Measurements from ENCODE around the gene GGA1.
"Not testable (repeated sequence)": the region's sequence is repeated elsewhere in the genome, so short reads cannot be mapped to it uniquely, and the experiment has no call there.

Gene GGA1

DNA sequence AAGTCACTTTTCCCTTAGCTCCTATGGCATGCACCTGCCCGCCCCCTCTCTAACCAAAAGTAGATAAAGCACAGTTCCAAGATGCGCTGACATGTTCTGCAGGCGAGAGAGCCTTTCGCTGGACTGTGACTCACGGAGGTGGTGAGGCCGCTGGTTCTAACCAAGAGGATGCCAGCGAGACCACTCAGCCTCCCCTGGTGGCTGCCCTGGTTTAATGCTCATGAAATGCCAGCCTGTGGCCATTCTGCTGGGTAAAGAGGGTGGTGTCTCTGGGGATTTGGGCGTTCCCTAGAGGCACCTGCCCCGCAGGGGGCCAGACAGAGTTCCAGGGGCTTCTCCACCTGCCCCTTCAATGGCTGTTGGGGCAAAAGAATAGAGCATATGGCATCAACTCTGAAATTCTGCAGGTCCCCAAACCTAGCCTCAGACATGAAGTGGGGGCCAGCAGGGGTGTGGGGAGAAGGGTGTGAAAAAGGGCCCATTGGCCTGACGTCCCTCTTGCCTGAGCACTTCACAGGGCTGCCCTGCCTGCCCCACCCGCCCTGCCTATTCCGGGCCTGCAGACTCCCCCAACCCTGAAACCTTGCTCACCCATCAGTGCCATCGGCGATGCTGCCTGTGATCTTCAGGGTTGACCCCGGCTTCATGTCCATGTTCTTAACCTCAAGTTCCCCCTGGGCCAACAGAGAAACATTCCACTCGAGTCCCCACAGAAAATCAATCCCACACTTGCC lies 37.2 kb upstream of the GGA1 start:
- DNase-seq (ENCODE audit: low read depth) = no peak

- no peak for DNase-seq (ENCODE audit: low read depth)
Observed at GRCh38 chr22:37571992-37572373, 36.7 kb upstream of the GGA1 start.

DNA sequence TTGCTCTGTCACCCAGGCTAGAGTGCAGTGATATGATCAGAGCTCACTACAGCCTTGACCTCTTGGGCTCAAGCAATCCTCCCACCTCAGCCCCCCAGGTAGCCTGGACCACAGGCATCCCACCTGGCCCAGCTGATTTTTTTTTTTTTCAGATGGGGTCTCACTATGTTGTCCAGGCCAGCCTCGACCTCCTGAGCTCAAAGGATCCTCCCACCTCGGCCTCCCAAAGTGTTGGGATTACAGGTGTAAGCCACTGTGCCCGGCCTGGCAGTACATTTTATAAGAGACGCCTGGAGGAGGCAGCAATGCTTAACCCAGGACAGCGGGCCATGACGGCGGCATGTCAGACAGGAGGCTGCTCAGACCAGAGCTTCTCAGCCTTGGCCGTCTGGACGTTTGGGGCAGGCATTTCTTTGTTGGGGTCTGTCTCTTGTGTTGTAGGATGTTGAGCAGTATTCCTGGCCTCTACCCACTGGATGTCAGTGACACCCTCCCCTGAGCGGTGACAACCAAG lies 33.1 kb upstream of the GGA1 start:
- DNase-seq (ENCODE audit: low read depth) = no peak

DNA sequence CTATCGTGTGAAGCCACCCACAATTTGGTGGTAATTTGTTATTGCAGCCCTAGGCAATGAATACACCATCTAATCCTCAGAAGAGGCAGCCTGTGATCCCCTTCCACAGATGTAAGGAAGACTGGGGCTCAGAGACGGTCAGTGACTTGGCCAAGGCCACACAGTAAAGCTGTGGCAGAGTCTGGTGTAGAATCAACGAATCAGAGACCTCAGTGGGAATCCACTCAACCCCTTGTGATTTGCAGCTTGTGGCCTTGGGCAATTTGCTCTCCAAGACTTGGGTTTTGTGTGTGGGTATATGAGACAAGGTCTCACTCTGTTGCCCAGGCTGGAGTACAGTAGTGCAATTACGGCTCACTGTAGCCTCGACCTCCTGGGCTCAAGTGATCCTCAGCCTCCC lies 30.6 kb upstream of the GGA1 start:
- DNase-seq (ENCODE audit: low read depth) = no peak

- DNase-seq (ENCODE audit: low read depth) = no peak
Observed at GRCh38 chr22:37581504-37581903, 27.1 kb upstream of the GGA1 start.

GRCh38 chr22:37582526-37582925 lies 26.1 kb upstream of the GGA1 start:
- DNase-seq (ENCODE audit: low read depth) = no peak

- no peak for DNase-seq (ENCODE audit: low read depth)
Observed at GRCh38 chr22:37588546-37589215, 20.0 kb upstream of the GGA1 start.

DNA sequence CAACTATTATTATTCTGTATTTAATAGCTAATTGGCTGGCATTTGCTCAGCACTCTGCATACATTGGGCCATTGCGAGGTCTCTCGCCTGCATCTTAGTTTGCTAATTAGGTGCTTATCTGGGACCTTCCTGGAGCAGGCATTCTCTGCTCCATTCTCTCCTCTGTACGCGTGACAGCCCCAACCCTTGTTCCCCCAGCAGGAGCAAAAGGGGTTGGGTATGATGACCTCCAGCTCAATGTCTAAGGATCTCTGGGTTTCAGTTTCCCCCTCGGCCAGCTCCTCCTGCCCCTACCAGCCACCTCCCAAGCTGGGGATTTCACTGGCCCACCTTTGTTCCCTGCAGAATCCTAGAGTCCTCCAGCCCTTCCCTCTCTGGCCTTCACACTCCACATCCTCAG lies 19.0 kb upstream of the GGA1 start:
- DNase-seq (ENCODE audit: low read depth) = no peak

- not testable (repeated sequence) for DNase-seq (ENCODE audit: low read depth)
Observed at GRCh38 chr22:37591081-37591480, 17.6 kb upstream of the GGA1 start.

- no peak for DNase-seq (ENCODE audit: low read depth)
Observed at GRCh38 chr22:37591823-37592404, 16.7 kb upstream of the GGA1 start.

- DNase-seq (ENCODE audit: low read depth) = no peak
Observed at GRCh38 chr22:37594237-37594636, 14.4 kb upstream of the GGA1 start.

- DNase-seq (ENCODE audit: low read depth) = no peak
Observed at GRCh38 chr22:37599153-37599552, 9.5 kb upstream of the GGA1 start.

GRCh38 chr22:37601203-37601539 lies 7.5 kb upstream of the GGA1 start:
- no peak for DNase-seq (ENCODE audit: low read depth)

DNA sequence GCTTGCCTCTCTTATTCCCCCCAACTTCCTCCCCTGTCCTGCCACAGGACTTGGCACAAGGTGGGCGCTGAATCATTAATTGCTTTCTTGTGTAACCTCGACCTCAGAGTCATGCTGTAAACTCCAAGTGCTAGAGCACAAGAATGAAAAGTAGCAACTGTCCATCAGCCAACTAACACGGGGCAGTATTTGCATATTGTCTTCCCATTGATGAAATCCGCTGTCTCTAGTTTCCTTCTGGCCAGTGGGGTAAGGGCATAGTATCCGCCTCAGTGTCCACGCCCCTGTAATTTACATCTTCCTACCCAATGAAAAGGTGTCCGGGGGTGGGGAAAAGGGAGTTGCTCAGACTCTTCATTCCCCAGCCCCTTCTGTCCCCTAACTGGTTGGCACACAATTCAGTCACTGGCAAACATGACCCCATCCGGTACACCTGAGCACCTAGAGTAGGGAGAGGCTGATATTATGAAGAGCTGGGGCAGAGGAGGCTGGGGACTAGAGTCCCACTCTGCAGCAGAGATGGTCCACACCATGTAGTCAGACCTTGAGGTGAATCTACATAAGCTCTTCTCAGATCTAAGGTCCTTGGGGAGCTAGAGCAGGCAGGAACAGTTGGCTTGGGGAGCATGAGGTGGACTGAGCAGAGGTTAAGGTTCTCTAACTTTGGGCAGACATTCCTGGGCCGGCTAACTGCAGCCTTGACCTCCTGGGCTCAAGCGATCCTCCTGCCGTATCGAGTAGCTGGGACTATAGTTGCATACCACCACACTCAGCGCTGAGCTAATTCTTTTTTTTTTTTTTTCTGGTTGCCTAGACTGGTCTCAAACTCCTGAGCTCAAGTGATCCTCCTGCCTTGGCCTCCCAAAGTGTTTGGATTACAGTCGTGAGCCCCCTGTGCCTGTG lies 6.8 kb upstream of the GGA1 start:
- no peak for DNase-seq (ENCODE audit: low read depth)

DNA sequence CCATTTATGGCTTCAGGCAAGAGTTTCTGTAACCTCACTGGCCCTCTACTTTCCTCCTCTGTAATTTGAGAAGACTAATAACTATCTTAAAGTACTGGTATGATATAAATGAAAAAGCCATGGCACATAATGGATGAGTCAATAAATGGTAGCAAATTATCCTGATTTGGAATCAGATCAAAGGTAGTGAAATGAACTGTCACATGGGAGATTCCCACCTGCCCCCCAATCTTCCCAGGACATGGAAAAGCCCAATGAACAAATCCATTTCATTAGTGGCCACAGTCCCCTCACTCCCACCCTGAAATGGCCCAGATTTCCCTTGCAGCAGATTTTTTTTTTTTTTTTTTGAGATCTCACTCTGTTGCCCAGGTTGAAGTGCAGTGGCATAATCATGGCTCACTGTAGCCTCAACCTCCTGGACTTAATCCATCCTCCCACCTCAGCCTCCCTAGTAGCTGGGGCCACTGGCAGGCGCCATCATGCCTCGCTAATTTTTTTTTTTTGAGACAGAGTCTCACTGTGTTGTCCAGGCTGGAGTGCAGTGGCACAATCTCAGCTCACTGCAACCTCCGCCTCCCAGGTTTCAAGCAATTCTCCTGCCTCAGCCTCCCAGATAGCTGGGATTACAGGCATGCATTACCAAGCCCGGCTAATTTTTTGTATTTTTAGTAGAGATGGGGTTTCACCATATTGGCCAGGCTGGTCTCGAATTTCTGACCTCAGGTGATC lies 5.9 kb upstream of the GGA1 start:
- not testable (repeated sequence) for DNase-seq (ENCODE audit: low read depth)

DNA sequence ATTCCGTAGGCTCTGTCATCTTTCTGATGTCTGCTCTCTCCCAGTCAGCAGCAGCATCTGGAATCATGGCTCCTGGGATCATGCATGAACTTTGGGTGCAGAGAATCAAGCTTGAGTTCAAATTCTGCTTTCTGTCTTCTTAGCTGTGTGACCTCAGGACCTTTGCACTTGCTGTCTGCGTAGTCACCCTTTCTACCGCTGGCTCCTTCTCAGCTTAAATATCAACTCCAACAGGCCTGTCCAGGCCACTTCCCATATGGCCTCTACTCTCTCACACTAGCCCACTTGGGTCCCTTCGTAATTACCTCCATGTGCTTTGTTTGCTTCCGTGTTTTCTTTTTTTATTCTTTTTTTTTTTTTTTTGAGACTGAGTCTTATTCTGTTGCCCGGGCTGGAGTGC lies 4.6 kb upstream of the GGA1 start:
- DNase-seq (ENCODE audit: low read depth) = no peak

DNA sequence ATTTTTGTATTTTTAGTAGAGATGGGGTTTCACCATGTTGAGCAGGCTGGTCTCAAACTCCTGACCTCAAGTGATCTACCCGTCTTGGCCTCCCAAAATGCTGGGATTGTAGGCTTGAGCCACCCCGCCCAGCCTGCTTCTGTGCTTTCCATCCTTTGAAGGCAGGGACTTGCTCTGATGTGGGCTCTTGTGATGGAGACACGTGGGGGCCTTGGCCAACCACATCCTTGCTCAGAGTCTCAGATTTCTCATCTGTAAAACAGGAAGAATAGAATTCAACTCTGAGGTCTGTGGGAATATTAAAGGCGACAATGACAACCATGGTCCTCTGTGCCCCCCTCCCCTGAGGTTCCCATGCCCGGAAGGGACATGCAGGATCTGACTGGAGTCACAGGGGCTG lies 3.8 kb upstream of the GGA1 start:
- no peak for DNase-seq (ENCODE audit: low read depth)

- peak; percentile 88 for DNase-seq (ENCODE audit: low read depth)
Observed at GRCh38 chr22:37607010-37607934, 1.4 kb upstream of the GGA1 start.

DNA sequence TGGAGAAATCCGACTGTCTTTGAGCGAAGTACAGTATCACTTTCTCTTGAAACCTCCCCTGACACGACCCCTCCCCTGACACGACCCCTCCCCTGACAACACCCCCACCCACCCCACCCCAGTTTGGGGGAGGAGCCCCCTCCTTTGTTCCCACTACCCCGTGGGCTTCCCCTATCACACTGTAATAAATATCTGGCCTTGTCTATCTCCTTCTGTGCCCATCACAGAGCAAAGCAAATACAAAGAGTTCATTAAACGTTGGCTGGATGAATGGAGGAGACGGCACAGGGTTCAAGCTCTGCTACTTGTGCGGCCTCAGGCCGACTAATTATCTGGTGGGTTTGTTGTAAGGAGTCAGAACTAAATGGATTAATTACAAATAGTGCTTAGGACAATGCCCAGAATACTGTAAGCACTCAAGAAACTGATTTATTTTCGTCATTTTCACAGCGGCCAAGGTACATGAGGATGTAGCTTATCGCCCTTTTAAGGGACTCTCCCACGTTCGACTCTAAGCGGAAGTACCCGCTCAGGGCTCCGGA lies 628 bp upstream of the GGA1 start:
- DNase-seq (ENCODE audit: low read depth) = no peak

Measured in stimulated activated CD8-positive, alpha-beta memory T cell treated with anti-CD3 and anti-CD28 coated beads, Interleukin-15, amount 100 ng/mL, for 1 hour (primary cell).